NCI-H446 treated with DMSO at 0.1 percent for 48 hours (cell line): ENCODE measurements around the gene CHPF.

Source experiments
- DNase-seq: peaks from one replicate; lab custom pipeline; 2025; lab: John Stamatoyannopoulos, UW

The CHPF gene

DNA sequence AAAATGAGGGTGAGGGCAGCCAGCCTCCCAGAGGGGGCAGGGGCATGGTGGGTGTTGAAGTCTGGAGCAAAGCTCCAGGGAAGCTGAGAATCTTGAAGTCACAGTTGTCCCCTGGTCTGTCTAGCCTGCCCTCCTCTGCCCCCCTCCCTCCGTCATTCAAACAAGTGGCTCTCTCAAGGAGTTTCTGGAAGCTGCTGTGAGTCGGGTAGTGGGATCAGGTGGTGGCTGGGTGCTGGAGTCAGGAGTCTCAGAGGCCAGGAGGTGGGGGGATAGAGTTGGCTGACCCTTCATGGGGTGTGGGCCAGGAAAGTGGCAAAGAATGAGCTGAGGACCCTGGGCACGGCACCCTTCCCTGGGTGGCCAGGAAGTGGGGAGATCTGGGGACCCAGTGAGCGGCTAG lies 29.8 kb downstream of the CHPF start:
- DNase-seq, result no peak

GRCh38 chr2:219512524-219513216 lies 30.9 kb downstream of the CHPF start:
- no peak for DNase-seq

DNA sequence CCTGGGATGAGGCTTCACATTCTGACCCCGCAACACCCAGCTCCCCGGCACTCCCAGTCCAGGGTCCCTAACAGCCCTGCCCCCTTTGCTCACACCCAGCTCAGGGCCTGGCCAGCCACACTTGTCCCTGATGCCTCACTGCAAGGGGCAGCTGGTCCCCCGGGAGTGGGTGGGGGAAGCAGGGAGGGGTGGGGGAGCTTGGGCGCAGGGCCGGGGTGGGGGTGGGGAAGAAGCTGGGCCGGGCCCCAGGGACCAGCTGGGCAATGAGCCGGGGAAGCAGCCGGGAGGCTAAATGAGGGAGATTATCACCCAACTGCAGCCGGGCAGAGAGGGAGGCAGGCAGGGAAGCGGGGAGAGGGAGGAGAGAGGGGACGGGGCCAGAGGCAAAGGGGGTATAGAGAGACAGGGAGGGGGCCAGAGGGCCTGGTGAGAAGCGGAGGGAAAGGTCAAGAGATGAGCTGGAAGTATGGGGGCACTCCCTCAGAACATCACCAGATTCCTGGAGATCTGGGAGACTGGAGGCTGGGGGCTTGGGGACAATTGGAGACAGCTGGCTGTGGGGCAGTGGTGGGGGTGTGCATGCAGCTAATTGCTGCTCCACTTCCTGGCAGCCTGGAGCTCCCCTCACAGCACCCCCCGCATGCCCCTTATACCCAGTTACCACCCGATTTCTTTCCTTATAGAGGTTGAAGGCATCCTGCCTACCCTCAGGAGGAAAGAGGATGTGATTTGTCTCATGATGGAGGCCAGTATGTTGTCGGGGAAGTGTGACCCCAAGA lies 31.9 kb downstream of the CHPF start:
- DNase-seq, result no peak

- DNase-seq, result no peak
Observed at GRCh38 chr2:219510512-219511135, 33.0 kb downstream of the CHPF start.

GRCh38 chr2:219509780-219510511 lies 33.7 kb downstream of the CHPF start:
- DNase-seq, result peak; percentile 47

DNA sequence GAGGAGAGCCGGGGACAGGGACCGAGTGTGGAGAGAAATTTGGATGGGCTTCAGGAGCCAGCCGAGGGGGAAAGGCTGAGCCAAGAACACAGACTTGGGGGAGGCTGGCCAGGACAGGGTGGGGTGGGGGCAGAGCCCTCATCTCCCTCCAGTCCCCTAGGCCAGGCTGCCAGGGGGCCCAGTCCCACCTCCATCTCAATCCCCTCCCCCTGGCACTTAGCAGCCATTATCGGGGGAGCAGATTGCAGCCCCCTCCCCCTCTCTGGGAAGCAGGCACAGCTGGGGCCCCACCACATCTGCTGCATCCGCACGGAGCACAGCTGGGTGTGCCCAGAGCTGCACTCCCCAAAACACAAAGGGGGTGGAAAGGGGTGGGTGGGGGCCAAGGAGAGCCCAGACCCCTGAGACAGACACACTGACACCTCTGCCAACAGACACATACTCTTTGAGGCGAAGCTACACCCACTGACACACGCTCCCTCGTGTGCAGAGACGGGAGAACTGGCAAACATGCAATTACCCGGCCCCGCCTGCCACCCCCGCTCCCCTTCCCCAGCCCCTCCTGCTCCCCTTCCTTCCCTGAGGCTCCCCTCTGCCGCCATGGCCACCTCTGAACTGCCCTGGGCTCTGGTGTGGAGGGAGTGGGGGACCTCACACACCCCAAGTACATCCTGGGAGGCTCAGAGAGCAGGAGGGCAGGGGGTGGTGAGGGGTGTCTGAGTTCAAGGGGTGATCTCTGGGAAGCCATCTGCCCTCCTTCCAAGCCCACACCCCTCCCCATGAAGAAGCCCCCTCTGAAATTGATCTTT lies 34.4 kb downstream of the CHPF start:
- peak; percentile 82 for DNase-seq

DNA sequence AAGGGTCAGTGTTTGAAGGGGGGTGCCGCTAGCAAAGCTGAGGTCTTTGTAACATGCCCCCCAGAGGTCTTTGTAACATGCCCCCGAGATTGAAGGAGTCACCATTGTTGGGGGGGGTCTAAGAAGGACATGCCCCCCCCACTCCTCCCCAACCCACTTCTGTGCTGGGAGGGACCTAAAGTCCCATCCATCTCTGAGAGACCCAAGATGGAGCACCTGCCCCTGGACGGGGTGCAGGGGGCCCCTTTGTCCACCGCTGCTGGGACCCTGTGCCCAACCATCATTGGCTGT lies 35.2 kb downstream of the CHPF start:
- no peak for DNase-seq

DNA sequence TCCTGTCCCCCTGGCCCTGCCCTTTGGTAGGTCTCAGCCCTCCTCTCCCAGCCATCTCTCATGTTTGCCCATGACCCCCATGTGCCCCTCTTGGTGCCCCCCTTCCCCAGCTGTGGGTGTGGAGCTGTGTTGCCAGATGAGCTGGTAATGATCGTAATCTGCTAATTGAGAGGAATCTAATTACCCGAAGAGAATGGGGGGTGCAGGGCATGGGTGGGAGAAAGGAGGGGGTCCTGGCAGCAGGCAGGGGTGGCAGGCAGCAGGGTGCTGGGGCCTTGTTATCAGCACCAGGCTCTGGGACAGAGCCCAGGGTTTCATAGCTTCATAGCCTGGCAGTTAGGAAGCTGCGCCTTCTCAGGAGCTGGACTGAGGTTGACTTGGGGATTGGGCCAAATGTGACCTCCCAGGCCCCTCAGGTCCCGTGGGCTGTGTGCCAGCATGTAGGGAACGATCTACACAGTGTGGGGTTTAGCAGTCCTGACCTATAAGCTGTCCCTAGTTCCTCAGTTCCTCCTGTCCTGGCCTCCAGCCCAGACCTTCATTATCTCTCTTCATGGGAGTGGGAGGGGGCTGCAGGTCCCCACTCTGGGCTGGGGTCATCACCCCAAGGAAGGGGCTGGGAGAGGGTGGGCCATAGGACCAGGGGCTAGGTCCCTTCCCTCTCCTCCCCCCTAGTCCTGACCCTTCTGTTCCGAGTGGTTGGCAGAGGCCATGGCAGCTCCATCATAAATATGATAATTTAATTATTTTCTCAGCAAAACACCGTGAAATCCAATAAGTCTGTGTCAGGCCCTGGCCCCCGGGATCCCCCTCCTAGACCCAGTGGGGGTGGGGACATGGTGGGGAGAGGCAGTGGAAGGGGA lies 35.8 kb downstream of the CHPF start:
- DNase-seq, result peak; percentile 82

- peak; percentile 95 for DNase-seq
Observed at GRCh38 chr2:219506802-219507526, 36.6 kb downstream of the CHPF start.

DNA sequence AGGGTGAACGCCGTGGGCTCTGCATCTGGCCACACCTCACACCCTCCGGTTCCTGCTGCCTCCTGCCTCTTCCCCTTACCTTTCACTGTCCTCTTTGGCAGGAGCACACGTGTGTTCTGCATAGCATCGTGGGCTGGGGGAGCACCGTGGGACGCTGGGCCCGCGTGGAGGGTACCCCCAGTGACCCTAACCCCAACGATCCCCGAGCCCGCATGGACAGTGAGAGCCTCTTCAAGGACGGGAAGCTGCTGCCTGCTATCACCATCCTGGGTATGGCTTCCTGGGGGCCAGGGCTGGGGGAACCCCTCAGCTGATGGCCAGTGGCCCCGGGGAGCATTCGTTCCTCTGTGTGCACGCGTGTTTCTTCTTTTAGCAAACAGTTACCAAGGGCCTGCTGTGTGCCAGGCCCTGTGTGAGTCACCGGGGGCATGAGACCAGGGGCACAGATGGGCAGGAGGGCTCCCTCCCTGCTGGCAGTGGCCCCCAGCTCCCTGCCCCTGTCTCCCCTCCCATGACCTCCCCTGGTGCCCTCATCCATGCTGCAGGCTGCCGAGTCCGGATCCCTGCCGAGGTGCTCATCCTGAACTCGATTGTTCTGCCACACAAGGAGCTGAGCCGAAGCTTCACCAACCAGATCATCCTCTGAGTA lies 37.3 kb downstream of the CHPF start:
- DNase-seq, result no peak

DNA sequence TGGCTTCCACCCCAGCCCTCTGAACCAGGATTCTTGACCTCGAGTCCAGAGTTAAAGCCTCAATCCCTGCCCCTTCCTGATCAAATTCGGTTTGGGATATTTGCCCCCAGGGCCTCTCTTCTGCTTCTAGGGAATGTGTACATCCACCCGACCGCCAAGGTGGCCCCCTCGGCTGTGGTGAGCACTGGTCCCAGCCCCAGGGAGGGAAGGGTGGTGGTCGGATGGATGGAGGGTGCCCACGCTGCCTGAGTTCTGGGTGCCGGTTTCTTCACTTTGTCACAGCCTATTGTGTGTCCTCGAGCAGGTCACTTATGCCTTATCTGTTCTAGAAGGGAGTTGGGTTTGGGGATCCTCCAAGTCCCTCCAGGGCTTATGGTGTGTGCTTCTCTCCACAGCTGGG lies 38.0 kb downstream of the CHPF start:
- DNase-seq, result no peak

GRCh38 chr2:219502618-219503017 lies 41.0 kb downstream of the CHPF start:
- DNase-seq, result no peak

- DNase-seq, result no peak
Observed at GRCh38 chr2:219501849-219502248, 41.8 kb downstream of the CHPF start.

- DNase-seq, result no peak
Observed at GRCh38 chr2:219500135-219500534, 43.5 kb downstream of the CHPF start.

DNA sequence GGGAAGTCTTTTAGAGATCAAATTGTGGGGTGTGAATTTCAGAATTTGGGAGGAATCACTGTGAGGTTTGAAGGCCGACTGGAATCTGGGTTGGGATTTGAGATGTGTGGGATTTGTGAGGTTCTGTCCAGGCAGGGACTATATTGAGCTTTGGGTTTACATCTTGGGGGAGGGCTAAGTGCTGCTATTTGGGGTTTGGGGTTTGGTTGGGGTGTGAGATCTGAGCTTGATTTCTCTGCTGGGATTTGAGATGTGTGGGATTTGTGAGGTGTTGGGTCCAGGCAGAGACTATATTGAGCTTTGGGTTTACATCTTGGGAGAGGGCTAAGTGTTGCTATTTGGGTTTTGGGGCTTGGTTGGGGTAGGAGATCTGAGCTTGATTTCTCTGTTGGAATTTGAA lies 44.1 kb downstream of the CHPF start:
- no peak for DNase-seq

DNA sequence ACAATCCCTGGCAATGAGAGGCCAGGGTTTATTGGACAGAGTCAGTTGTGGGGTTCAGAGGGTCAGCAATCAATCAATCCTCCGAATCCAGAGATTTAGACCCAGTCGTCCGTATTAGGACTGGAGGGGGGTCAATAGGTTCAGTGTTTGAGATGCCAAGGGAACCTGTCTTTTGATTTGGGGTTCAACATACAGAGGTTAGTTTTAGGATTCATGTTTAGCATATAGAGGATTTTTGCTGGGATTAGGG lies 44.6 kb downstream of the CHPF start:
- no peak for DNase-seq

GRCh38 chr2:219498280-219499057 lies 45.1 kb downstream of the CHPF start, which contains the start of gene GMPPA:
GMPPA (plus strand) TSS chr2:219498891; CDS start chr2:219499976, 1,085 bp downstream.
- peak; percentile 94 for DNase-seq

- DNase-seq, result no peak
Observed at GRCh38 chr2:219497495-219498279, 45.9 kb downstream of the CHPF start.
